Neural crest cell (in vitro differentiated cells): ENCODE results near the gene RAB36. TPM values are rescaled to one million over a fixed set of nuclear protein-coding genes. Genes with fewer than 3 reads are reported as not detected.

Experiments used
- DNase-seq: peaks from one replicate; pipeline ENCODE4 v3.0.0; 2021; ENCODE audit warnings: low read depth, mixed read lengths, low spot score
- H3K27ac Mint-ChIP-seq: one replicate; pipeline ENCODE4 v1.8.0; 2021; ENCODE audit warnings: mild to moderate bottlenecking, mixed read lengths; ENCODE audit not compliant: unreplicated experiment
- H3K27me3 Mint-ChIP-seq: 2 replicates; pipeline ENCODE4 v1.8.0; 2021; ENCODE audit warnings: low read depth, mild to moderate bottlenecking, mixed read lengths
- H3K36me3 Mint-ChIP-seq: 2 replicates; pipeline ENCODE4 v1.8.0; 2021; ENCODE audit warnings: low read depth, mild to moderate bottlenecking, mixed read lengths
- H3K4me1 Mint-ChIP-seq: 2 replicates; pipeline ENCODE4 v1.8.0; 2021; ENCODE audit warnings: mixed read lengths
- H3K4me3 Mint-ChIP-seq: one replicate; pipeline ENCODE4 v1.8.0; 2021; ENCODE audit warnings: mild to moderate bottlenecking, mixed read lengths
- H3K9me3 Mint-ChIP-seq: 2 replicates; pipeline ENCODE4 v1.8.0; 2021; ENCODE audit warnings: mixed read lengths
- CTCF ChIP-seq: fragments of 200-600 bp; sonication (generic); conservative IDR thresholded peaks from 2 replicates; pipeline ENCODE4 v1.5.0; 2021; ENCODE audit warnings: antibody characterized with exemption, mild to moderate bottlenecking
- total RNA-seq: library from RNA; stranded (reverse); gene quantifications from 2 replicates; pipeline ENCODE4 v1.2.1, GENCODE V29; 2021

The RAB36 gene
- total RNA-seq, 1 donor from 2014 or later = 14.4 TPM

- no peak overlapping the region for H3K4me3 Mint-ChIP-seq
These were observed 18.4 kb downstream of the RAB36 start for GRCh38 chr22:23163665-23164064.

DNA sequence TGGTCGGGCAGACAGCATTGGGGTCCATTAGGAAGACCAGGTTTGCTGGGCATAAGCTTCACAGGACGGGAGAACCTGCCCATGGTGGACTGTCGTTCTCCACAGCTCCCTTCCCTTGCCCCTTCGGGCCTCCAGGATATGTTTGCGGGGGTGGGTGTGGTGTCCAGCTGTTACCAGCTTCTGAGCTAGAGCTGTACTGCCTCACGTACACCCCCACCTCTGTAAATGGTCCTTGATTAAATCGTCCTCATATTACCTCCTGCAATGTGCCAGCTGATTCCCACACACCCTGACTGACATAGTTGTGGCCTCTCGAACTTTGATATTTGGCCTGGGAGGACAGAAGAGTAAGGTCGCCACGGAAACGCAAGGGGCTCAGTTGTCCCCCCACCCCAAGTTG is 18.8 kb downstream of the RAB36 start:
- Mint-ChIP-seq H3K9me3 (no peaks in the 10 kb centered on the region), H3K4me3 (peak overlapping the region; percentile 27), H3K27me3 (no peaks in the 10 kb centered on the region), H3K4me1 (peaks cover 4% of the 10 kb centered on the region), H3K36me3 (no peaks in the 10 kb centered on the region), H3K27ac (peak overlapping the region; percentile 62)
- no peak for DNase-seq
- TF ChIP-seq CTCF = no peak

More at GRCh38 chr22:23163665-23164064, 18.4 kb downstream of the RAB36 start:
- Mint-ChIP-seq H3K9me3 (no peaks in the 10 kb centered on the region), H3K27ac (peak overlapping the region; percentile 19), H3K36me3 (no peaks in the 10 kb centered on the region), H3K4me1 (peaks cover 3% of the 10 kb centered on the region), H3K27me3 (no peaks in the 10 kb centered on the region)
- no peak for DNase-seq
- TF ChIP-seq CTCF = no peak

DNA sequence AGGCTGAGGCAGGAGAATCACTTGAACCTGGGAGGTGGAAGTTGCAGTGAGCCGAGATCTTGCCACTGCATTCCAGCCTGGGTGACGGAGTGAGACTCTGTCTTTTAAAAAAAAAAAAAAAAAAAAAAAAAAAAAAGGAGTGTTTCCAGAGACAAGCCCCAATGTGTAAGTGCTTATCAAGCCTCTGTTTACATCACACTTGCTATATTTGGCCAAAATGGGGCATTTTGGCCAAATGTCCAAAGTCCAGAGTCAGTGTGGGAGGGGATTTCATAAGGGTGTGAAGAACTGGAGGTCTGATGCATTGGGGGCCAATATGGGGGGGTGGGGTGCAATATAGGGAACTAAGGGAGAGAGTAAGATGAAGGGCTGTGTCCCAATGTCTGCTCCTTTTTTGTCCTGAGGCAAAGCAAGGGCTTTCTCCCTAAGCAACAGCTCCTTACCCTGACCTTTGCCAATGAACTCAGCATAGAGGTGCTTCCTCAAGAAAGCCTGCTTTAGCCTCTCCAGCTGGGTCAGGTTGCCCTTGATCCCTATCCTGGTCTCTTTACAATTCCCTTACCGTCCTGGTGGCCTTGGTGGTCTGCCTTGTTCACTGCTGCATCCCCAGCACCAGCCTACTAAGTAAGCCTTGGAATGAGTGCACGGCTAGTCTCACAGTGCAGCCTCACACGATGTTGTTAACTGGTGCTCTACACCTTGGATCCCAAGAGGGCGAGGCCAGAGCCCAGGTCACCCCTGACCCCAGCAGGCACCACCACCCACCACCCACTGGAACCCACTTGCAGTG is 21.0 kb downstream of the RAB36 start:
- no peak for DNase-seq
- peak overlapping the region; percentile 31 for H3K27ac Mint-ChIP-seq
- no peaks in the 10 kb centered on the region for H3K27me3 Mint-ChIP-seq
- peaks cover 8% of the 10 kb centered on the region for H3K4me1 Mint-ChIP-seq
- H3K4me3 Mint-ChIP-seq = no peak overlapping the region
- TF ChIP-seq CTCF = no peak
- H3K9me3 Mint-ChIP-seq = no peaks in the 10 kb centered on the region
- H3K36me3 Mint-ChIP-seq = no peaks in the 10 kb centered on the region

- no peak overlapping the region for H3K4me3 Mint-ChIP-seq
- no peak for TF ChIP-seq CTCF
- no peak overlapping the region for H3K27ac Mint-ChIP-seq
- no peaks in the 10 kb centered on the region for H3K27me3 Mint-ChIP-seq
- H3K4me1 Mint-ChIP-seq = peaks cover 8% of the 10 kb centered on the region
- no peak for DNase-seq
- H3K9me3 Mint-ChIP-seq = no peaks in the 10 kb centered on the region
- H3K36me3 Mint-ChIP-seq = no peaks in the 10 kb centered on the region
These were observed 21.8 kb downstream of the RAB36 start for GRCh38 chr22:23166841-23167616.

GRCh38 chr22:23168391-23169042 is 23.2 kb downstream of the RAB36 start:
- Mint-ChIP-seq H3K36me3 (no peaks in the 10 kb centered on the region), H3K4me3 (no peak overlapping the region), H3K9me3 (no peaks in the 10 kb centered on the region), H3K27ac (no peak overlapping the region), H3K27me3 (no peaks in the 10 kb centered on the region), H3K4me1 (peaks cover 8% of the 10 kb centered on the region)
- DNase-seq = no peak
- no peak for TF ChIP-seq CTCF
